ENCODE data around the gene ZAP70.

DNA sequence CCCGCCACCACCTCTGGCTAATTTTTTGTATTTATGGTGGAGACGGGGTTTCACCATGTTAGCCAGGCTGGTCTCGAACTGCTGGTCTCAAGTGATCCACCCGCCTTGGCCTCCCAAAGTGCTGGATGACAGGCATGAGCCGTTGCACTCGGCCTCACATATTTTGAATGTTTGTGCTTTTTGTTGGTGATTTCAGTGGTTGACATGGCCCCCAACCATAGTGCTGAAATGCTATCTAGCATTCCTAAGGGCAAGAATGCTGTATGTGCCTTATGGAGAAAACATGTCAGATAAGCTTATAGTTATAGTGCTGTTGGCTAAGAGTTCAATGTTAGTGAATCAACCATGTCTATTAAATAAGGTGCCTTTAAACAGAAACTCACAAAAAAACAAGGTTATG lies 8.9 kb downstream of the ZAP70 start:
- TF ChIP-seq POLR2A (IDR thresholded peaks at IDR 0.05; ENCODE audit: low read length) (no peak), GATA1 (IDR thresholded peaks at IDR 0.05; ENCODE audit: low read depth, low read length) (no peak)
